ENCODE data around the gene TNFRSF8. TPM values are rescaled to one million over a fixed set of nuclear protein-coding genes. Genes with fewer than 3 reads are reported as not detected.

Gene TNFRSF8
- polyA plus RNA-seq, 1 donor (not counting 4 experiments of a cell fraction or from before 2014, with no cell fraction given) = 0.03 TPM

DNA sequence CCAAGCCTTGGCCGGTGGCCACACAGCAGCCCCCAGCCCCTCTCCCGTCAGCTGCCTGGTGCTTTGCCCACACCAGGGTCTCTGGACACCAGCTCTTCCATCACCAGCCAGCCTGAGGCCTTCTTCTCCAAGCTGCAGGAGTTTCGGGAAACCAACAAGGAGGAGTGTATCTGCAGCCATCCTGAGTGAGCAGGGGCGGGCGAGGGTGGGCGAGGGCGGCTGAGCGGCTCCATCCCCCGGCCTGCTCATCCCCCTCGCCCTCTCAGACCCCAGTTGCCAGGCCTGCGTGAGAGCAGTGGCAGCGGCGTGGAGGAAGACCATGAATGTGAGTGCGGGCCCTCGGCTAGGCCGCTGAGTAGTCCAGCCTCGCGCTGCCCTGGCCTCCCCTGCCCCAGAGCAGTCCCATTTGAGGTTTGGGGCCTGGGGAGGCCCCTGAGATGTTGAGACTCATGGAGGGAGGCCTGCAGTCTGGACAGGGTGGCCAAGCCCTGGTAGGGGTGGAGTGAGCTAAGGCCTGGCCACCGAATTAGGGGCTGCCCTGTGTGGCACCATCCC, 34.1 kb upstream of the TNFRSF8 start:
- no peak for DNase-seq (ENCODE audit: low read depth, low spot score)
- Histone ChIP-seq H3K27ac (ENCODE audit: control insufficient read depth, insufficient read depth, low read length) (no peak overlapping the region), H3K9me3 (ENCODE audit: control insufficient read depth, low read depth, low read length) (no peaks in the 10 kb centered on the region), H3K9ac (ENCODE audit: control insufficient read depth, extremely low read depth, insufficient read depth, low read length) (no peak overlapping the region), H3K4me3 (ENCODE audit: control insufficient read depth in 2 of 3, extremely low read depth in 1 of 3, insufficient read depth in 2 of 3, low read depth in 1 of 3, low read length in 3 of 3) (no peak overlapping the region), H3K4me2 (ENCODE audit: control insufficient read depth, extremely low read depth, insufficient read depth, low read depth, low read length) (no peak overlapping the region), H3K36me3 (ENCODE audit: control insufficient read depth in 2 of 2, extremely low read depth in 1 of 2, insufficient read depth in 2 of 2, low read length in 2 of 2) (peaks cover 9 to 39% of the 10 kb centered on the region in 2 experiments), H3K79me2 (ENCODE audit: control insufficient read depth, insufficient read depth, low read length) (no peaks in the 10 kb centered on the region), H3K27me3 (ENCODE audit: control insufficient read depth, extremely low read depth, insufficient read depth, low read length) (no peaks in the 10 kb centered on the region), H3K4me1 (ENCODE audit: control insufficient read depth, extremely low read depth, insufficient read depth, low read length) (no peaks in the 10 kb centered on the region), H4K20me1 (ENCODE audit: control insufficient read depth, extremely low read depth, insufficient read depth, low read length) (no peaks in the 10 kb centered on the region), H2AFZ (ENCODE audit: control insufficient read depth, low read length) (no peak overlapping the region), H3K9me1 (ENCODE audit: control insufficient read depth, extremely low read depth, insufficient read depth, low read length) (no peaks in the 10 kb centered on the region)
- FAIRE-seq = no peak
- dilution Hi-C loops (cut with MboI; ENCODE audit: extremely low pct_ligation_motif_present, low sequenced_read_pairs) = no loop called here
- TF ChIP-seq, protein P1, sequence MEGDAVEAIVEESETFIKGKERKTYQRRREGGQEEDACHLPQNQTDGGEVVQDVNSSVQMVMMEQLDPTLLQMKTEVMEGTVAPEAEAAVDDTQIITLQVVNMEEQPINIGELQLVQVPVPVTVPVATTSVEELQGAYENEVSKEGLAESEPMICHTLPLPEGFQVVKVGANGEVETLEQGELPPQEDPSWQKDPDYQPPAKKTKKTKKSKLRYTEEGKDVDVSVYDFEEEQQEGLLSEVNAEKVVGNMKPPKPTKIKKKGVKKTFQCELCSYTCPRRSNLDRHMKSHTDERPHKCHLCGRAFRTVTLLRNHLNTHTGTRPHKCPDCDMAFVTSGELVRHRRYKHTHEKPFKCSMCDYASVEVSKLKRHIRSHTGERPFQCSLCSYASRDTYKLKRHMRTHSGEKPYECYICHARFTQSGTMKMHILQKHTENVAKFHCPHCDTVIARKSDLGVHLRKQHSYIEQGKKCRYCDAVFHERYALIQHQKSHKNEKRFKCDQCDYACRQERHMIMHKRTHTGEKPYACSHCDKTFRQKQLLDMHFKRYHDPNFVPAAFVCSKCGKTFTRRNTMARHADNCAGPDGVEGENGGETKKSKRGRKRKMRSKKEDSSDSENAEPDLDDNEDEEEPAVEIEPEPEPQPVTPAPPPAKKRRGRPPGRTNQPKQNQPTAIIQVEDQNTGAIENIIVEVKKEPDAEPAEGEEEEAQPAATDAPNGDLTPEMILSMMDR (optimal IDR thresholded peaks at IDR 0.05 in 1 of 3, IDR thresholded peaks at IDR 0.05 in 1 of 3, conservative IDR thresholded peaks at IDR 0.05 in 1 of 3; ENCODE audit: extremely low read depth in 1 of 3, insufficient read depth in 2 of 3, low read length in 3 of 3) = no peak
- TF ChIP-seq EZH2 (IDR thresholded peaks at IDR 0.05; ENCODE audit: low read length) = no peak

DNA sequence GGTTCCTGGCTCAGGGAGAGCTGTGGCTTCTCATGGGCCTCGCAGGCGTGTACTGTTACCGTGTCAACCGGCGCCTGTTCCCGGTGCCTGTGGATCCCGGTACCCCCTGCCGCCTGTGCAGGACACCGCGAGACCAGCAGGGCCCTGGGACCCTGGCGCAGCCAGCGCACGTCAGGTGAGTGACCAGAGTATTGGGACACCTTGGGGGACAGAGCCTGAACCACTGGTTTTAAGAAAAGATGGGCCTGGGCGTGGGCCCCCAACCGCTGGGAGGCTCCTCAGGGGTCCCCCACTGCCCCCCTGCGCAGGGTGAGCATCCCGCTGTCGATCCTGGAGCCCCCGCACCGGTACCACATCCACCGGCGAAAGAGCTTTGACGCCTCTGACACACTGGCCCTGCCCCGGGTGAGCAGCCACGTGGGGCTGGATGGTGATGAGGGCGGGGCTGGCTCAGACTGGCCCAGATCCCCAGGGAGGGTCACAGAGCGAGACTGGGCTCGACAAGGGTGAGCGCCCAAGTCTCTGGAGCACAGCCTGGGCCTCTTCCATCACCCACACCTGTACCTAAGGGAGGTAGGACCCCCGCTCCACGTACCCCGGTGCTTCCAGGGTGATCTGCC, 33.3 kb upstream of the TNFRSF8 start:
- H3K4me3 ChIP-seq (ENCODE audit: control insufficient read depth in 2 of 3, extremely low read depth in 1 of 3, insufficient read depth in 2 of 3, low read depth in 1 of 3, low read length in 3 of 3) = no peak overlapping the region
- dilution Hi-C loops (cut with MboI; ENCODE audit: extremely low pct_ligation_motif_present, low sequenced_read_pairs) = no loop called here
- H4K20me1 ChIP-seq (ENCODE audit: control insufficient read depth, extremely low read depth, insufficient read depth, low read length) = no peaks in the 10 kb centered on the region
- no peak overlapping the region for H2AFZ ChIP-seq (ENCODE audit: control insufficient read depth, low read length)
- H3K4me1 ChIP-seq (ENCODE audit: control insufficient read depth, extremely low read depth, insufficient read depth, low read length) = no peaks in the 10 kb centered on the region
- DNase-seq (ENCODE audit: low read depth, low spot score) (no peak), FAIRE-seq (no peak)
- no peaks in the 10 kb centered on the region for H3K9me1 ChIP-seq (ENCODE audit: control insufficient read depth, extremely low read depth, insufficient read depth, low read length)
- no peak overlapping the region for H3K9ac ChIP-seq (ENCODE audit: control insufficient read depth, extremely low read depth, insufficient read depth, low read length)
- no peak overlapping the region for H3K4me2 ChIP-seq (ENCODE audit: control insufficient read depth, extremely low read depth, insufficient read depth, low read depth, low read length)
- H3K9me3 ChIP-seq (ENCODE audit: control insufficient read depth, low read depth, low read length) = no peaks in the 10 kb centered on the region
- H3K36me3 ChIP-seq (ENCODE audit: control insufficient read depth in 2 of 2, extremely low read depth in 1 of 2, insufficient read depth in 2 of 2, low read length in 2 of 2) = peaks cover 7 to 35% of the 10 kb centered on the region in 2 experiments
- TF ChIP-seq, protein P1 (optimal IDR thresholded peaks at IDR 0.05 in 1 of 3, IDR thresholded peaks at IDR 0.05 in 1 of 3, conservative IDR thresholded peaks at IDR 0.05 in 1 of 3; ENCODE audit: extremely low read depth in 1 of 3, insufficient read depth in 2 of 3, low read length in 3 of 3) = no peak
- no peak for TF ChIP-seq EZH2 (IDR thresholded peaks at IDR 0.05; ENCODE audit: low read length)
- H3K27me3 ChIP-seq (ENCODE audit: control insufficient read depth, extremely low read depth, insufficient read depth, low read length) = no peaks in the 10 kb centered on the region
- no peaks in the 10 kb centered on the region for H3K79me2 ChIP-seq (ENCODE audit: control insufficient read depth, insufficient read depth, low read length)
- no peak overlapping the region for H3K27ac ChIP-seq (ENCODE audit: control insufficient read depth, insufficient read depth, low read length)

All from keratinocyte (primary cell).